RKO (cell line): ENCODE measurements around the gene SNAP29.
"Not testable (repeated sequence)": the region's sequence is repeated elsewhere in the genome, so short reads cannot be mapped to it uniquely, and the experiment has no call there.

ENCODE experiments used
- DNase-seq: peaks from one replicate; pipeline ENCODE4 v3.0.0-alpha.2; 2016; ENCODE audit warnings: low spot score

The SNAP29 gene

GRCh38 chr22:20834725-20835124 lies 24.1 kb upstream of the SNAP29 start:
- no peak for DNase-seq

GRCh38 chr22:20836987-20837823 lies 21.6 kb upstream of the SNAP29 start:
- no peak for DNase-seq

- DNase-seq: not testable (repeated sequence)
Observed at GRCh38 chr22:20839354-20839753, 19.5 kb upstream of the SNAP29 start.

- no peak for DNase-seq
Observed at GRCh38 chr22:20839837-20840645, 18.8 kb upstream of the SNAP29 start.

GRCh38 chr22:20840646-20841371 lies 18.0 kb upstream of the SNAP29 start:
- no peak for DNase-seq

GRCh38 chr22:20843501-20843900 lies 15.3 kb upstream of the SNAP29 start:
- no peak for DNase-seq

GRCh38 chr22:20844055-20845037 lies 14.5 kb upstream of the SNAP29 start:
- no peak for DNase-seq

- no peak for DNase-seq
Observed at GRCh38 chr22:20847318-20847822, 11.4 kb upstream of the SNAP29 start.

- DNase-seq: no peak
Observed at GRCh38 chr22:20852076-20852475, 6.7 kb upstream of the SNAP29 start.

- DNase-seq: no peak
Observed at GRCh38 chr22:20852503-20852902, 6.3 kb upstream of the SNAP29 start.

GRCh38 chr22:20853236-20853660 lies 5.6 kb upstream of the SNAP29 start:
- DNase-seq: no peak

GRCh38 chr22:20857247-20857643 lies 1.6 kb upstream of the SNAP29 start:
- DNase-seq: no peak

- peak; percentile 80 for DNase-seq
Observed at GRCh38 chr22:20857838-20858614, 781 bp upstream of the SNAP29 start.

- no peak for DNase-seq
Observed at GRCh38 chr22:20859615-20860014, 808 bp downstream of the SNAP29 start.

GRCh38 chr22:20862540-20862939 lies 3.7 kb downstream of the SNAP29 start:
- no peak for DNase-seq

GRCh38 chr22:20863366-20863765 lies 4.6 kb downstream of the SNAP29 start:
- DNase-seq: no peak

GRCh38 chr22:20864186-20864908 lies 5.5 kb downstream of the SNAP29 start:
- no peak for DNase-seq

- no peak for DNase-seq
Observed at GRCh38 chr22:20865331-20865730, 6.5 kb downstream of the SNAP29 start.

GRCh38 chr22:20865875-20866445 lies 7.2 kb downstream of the SNAP29 start:
- DNase-seq: no peak
